Measurements from ENCODE around the gene YBX1. TPM values are rescaled to one million over a fixed set of nuclear protein-coding genes. Genes with fewer than 3 reads are reported as not detected.
A peak's percentile ranks its signal among the peaks of the same experiment; 100 is the strongest.
"Not testable (repeated sequence)": the region's sequence is repeated elsewhere in the genome, so short reads cannot be mapped to it uniquely, and the experiment has no call there.

Gene YBX1
- total and polyA plus RNA-seq, 2 donors (not counting 1 experiment from before 2014, with no cell fraction given), result 164 to 345 TPM

DNA sequence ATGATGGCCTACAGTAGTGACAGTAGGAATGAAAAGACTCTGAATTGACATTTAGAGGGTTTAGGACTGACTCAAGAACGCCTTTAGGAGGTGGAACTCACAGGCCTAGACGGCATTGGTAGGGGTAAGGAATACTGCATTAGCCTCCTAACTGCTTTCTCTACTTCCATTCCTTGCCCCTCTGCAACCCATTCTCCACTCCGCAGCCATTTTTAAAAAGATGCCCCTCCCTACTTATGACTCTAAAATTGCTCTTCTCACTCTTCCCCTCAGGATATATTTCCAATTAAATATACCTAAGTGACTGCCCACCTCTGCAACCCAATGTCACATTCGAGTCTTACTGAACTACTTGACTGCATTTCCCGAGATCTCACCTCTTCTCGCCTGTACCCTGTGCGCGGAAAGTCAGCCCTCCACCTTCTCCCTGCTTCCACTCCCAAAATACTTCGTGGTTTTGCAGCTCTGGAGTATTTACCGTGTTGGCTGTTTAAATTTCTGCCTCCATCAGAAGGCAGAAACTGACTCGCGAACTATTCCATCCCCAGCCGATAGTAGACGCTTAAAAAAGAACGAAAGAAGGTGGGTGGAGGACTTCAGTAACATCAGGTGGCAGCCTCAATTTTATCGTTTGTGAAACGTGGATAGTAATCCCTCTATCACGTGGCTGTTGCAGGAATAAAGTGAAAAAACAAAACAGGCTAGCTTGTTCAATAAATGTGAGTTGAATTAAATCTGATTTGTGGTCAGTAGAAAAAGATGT is 1.1 kb upstream of the YBX1 start:
- peak overlapping the region; percentile 86 for H3K4me2 ChIP-seq (replicated peaks; ENCODE audit: low read depth, low read length, poor library complexity, severe bottlenecking)
- ATAC-seq (ENCODE audit: low read depth), result no peak
- H3K36me3 ChIP-seq (replicated peaks in 1 of 2; ENCODE audit: control extremely low read depth in 1 of 2, control insufficient read depth in 1 of 2, extremely low read depth in 1 of 2, insufficient read depth in 2 of 2, low read length in 1 of 2), result peaks cover 4 to 24% of the 10 kb centered on the region in 2 experiments
- H3K9ac ChIP-seq (ENCODE audit: low read length), result peak overlapping the region; percentile 94
- Mint-ChIP-seq H3K27ac (peak overlapping the region; percentile 100), H3K4me3 (peak overlapping the region; percentile 99), H3K27me3 (no peaks in the 10 kb centered on the region), H3K9me3 (ENCODE audit: insufficient read depth) (no peaks in the 10 kb centered on the region), H3K4me1 (peaks cover 46% of the 10 kb centered on the region)
- peaks cover 40 to 41% of the 10 kb centered on the region in 2 donors for H3K4me1 ChIP-seq (ENCODE audit: control insufficient read depth in 2 of 2, insufficient read depth in 2 of 2, low read length in 2 of 2)
- ChIA-PET POLR2A (interaction anchor here (1.3 to 2.5 kb wide), 3 partner anchors 23 to 271 kb away, joined by 3 to 22 read pairs (median 19); partner anchors contain the start of genes C1orf50, P3H1 and PPIH), CTCF (interaction anchor here (1.4 to 1.8 kb wide), 2 partner anchors 23 to 166 kb away, joined by 3 to 4 read pairs; partner anchors contain the start of genes PPIH and ZNF691)
- peaks cover 47% of the 10 kb centered on the region for H3K79me2 ChIP-seq (ENCODE audit: control insufficient read depth, insufficient read depth, low read length)
- intact Hi-C loops (cut with micrococcal nuclease), result no loop called here
- no peaks in the 10 kb centered on the region for H3K27me3 ChIP-seq (replicated peaks in 1 of 4; ENCODE audit: control extremely low read depth in 1 of 4, control insufficient read depth in 3 of 4, insufficient read depth in 4 of 4, low read length in 3 of 4)
- WGBS (ENCODE audit: insufficient coverage), result 5% methylated on average over 10 of the region's 18 CpGs
- peak overlapping the region; percentile 80 to 97 for H3K27ac ChIP-seq (ENCODE audit: low read length in 2 of 2)
- TF ChIP-seq CTCF (IDR thresholded peaks at IDR 0.05) (no peak), EZH2 (IDR thresholded peaks at IDR 0.05; ENCODE audit: borderline replicate concordance, insufficient read depth, low read depth, low read length, poor library complexity, severe bottlenecking) (no peak)
- H2AFZ ChIP-seq (ENCODE audit: insufficient read depth, low read depth, low read length, poor library complexity, severe bottlenecking), result peak overlapping the region; percentile 91
- peaks cover 32% of the 10 kb centered on the region for H4K20me1 ChIP-seq (ENCODE audit: control insufficient read depth, insufficient read depth, low read length, poor library complexity, severe bottlenecking)
- peak overlapping the region; percentile 64 to 94 (median 82) for H3K4me3 ChIP-seq (ENCODE audit: control extremely low read depth in 1 of 5, extremely low read depth in 1 of 5, insufficient read depth in 1 of 5, low read depth in 2 of 5, low read length in 4 of 5)
- DNase-seq, result no peak
- no peaks in the 10 kb centered on the region for H3K9me3 ChIP-seq (ENCODE audit: control extremely low read depth in 1 of 3, control insufficient read depth in 2 of 3, insufficient read depth in 1 of 3, low read length in 2 of 3)

DNA sequence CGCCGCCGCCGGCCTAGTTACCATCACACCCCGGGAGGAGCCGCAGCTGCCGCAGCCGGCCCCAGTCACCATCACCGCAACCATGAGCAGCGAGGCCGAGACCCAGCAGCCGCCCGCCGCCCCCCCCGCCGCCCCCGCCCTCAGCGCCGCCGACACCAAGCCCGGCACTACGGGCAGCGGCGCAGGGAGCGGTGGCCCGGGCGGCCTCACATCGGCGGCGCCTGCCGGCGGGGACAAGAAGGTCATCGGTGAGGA is 193 bp downstream of the YBX1 start:
- Mint-ChIP-seq H3K27ac (peak overlapping the region; percentile 100), H3K4me1 (peaks cover 58% of the 10 kb centered on the region), H3K4me3 (peak overlapping the region; percentile 99)
- H4K20me1 ChIP-seq (ENCODE audit: control insufficient read depth, insufficient read depth, low read length, poor library complexity, severe bottlenecking), result peaks cover 45% of the 10 kb centered on the region
- POLR2A ChIA-PET, result interaction anchor here (0.6 to 2.5 kb wide), 10 partner anchors 20 to 272 kb away, joined by 3 to 22 read pairs (median 4); partner anchors contain the start of genes C1orf50, P3H1, PPCS and PPIH
- H3K36me3 ChIP-seq (replicated peaks in 1 of 2; ENCODE audit: control extremely low read depth in 1 of 2, control insufficient read depth in 1 of 2, extremely low read depth in 1 of 2, insufficient read depth in 2 of 2, low read length in 1 of 2), result peaks cover 4 to 29% of the 10 kb centered on the region in 2 experiments
- H3K9me3 Mint-ChIP-seq (ENCODE audit: insufficient read depth); H3K27me3 Mint-ChIP-seq; DNase-seq; H2AFZ ChIP-seq (ENCODE audit: insufficient read depth, low read depth, low read length, poor library complexity, severe bottlenecking); H3K27me3 ChIP-seq (replicated peaks in 1 of 4; ENCODE audit: control extremely low read depth in 1 of 4, control insufficient read depth in 3 of 4, insufficient read depth in 4 of 4, low read length in 3 of 4); ATAC-seq (ENCODE audit: low read depth); H3K9me3 ChIP-seq (ENCODE audit: control extremely low read depth in 1 of 3, control insufficient read depth in 2 of 3, insufficient read depth in 1 of 3, low read length in 2 of 3): not testable (repeated sequence)
- peaks cover 49 to 54% of the 10 kb centered on the region in 2 donors for H3K4me1 ChIP-seq (ENCODE audit: control insufficient read depth in 2 of 2, insufficient read depth in 2 of 2, low read length in 2 of 2)
- peak overlapping the region in 4 of 5 experiments; percentile 64 to 94 (median 84) for H3K4me3 ChIP-seq (ENCODE audit: control extremely low read depth in 1 of 5, extremely low read depth in 1 of 5, insufficient read depth in 1 of 5, low read depth in 2 of 5, low read length in 4 of 5)
- WGBS (ENCODE audit: insufficient coverage), result under 1% methylated on average over 25 of the region's 33 CpGs
- H3K79me2 ChIP-seq (ENCODE audit: control insufficient read depth, insufficient read depth, low read length), result peaks cover 60% of the 10 kb centered on the region
- peak overlapping the region; percentile 94 for H3K9ac ChIP-seq (ENCODE audit: low read length)
- intact Hi-C loops (cut with micrococcal nuclease), result loop anchor here (1.0 to 2.0 kb wide), 8 partner anchors 24 to 646 kb away; partner anchors contain the start of genes C1orf50, CCDC30, CFAP57 and EBNA1BP2
- H3K27ac ChIP-seq (ENCODE audit: low read length in 2 of 2), result peak overlapping the region; percentile 80 to 97
- CTCF ChIA-PET, result interaction anchor here (0.8 to 2.7 kb wide), 8 partner anchors 9 to 338 kb away, joined by 3 to 15 read pairs (median 6); partner anchors contain the start of genes C1orf50, P3H1, PPIH and ZNF691
- H3K4me2 ChIP-seq (replicated peaks; ENCODE audit: low read depth, low read length, poor library complexity, severe bottlenecking), result peak overlapping the region; percentile 86

Data from B cell (primary cell).